BLaER1 treated with 17β-estradiol and CSF1 and Interleukin-3, amounts not matched to agents 10 nM and 100 nM (cell line): ENCODE data around the gene HAUS8.
"Not testable (repeated sequence)": the region's sequence is repeated elsewhere in the genome, so short reads cannot be mapped to it uniquely, and the experiment has no call there.

Experiments used
- H3K27ac ChIP-seq, 11 experiments: shearing (Covaris generic); formaldehyde crosslinking; 2 replicates each; pipeline ENCODE4 v1.8.1; 2022
- H3K27me3 ChIP-seq, 11 experiments: shearing (Covaris generic); formaldehyde crosslinking; 2 replicates each; pipeline ENCODE4 v1.8.1; 2022
- H3K36me3 ChIP-seq, 11 experiments: shearing (Covaris generic); formaldehyde crosslinking; 2 replicates each; pipeline ENCODE4 v1.8.1; 2022
- H3K4me1 ChIP-seq, 10 experiments: shearing (Covaris generic); formaldehyde crosslinking; 2 replicates each; pipeline ENCODE4 v1.8.1; 2022
- H3K4me2 ChIP-seq, 11 experiments: shearing (Covaris generic); formaldehyde crosslinking; 2 replicates each; pipeline ENCODE4 v1.8.1; 2022
- H3K4me3 ChIP-seq, 10 experiments: shearing (Covaris generic); formaldehyde crosslinking; 2 replicates each; pipeline ENCODE4 v1.8.1; 2022
- H3K9ac ChIP-seq, 11 experiments: shearing (Covaris generic); formaldehyde crosslinking; 2 replicates each; pipeline ENCODE4 v1.8.1; 2022
- H3K9me3 ChIP-seq, 11 experiments: shearing (Covaris generic); formaldehyde crosslinking; replicated peaks in 1 of 11; 2 replicates each; pipeline ENCODE4 v1.8.1; 2022
- H4K20me1 ChIP-seq, 11 experiments: shearing (Covaris generic); formaldehyde crosslinking; 2 replicates each; pipeline ENCODE4 v1.8.1; 2022
- Cebpa-rat ChIP-seq, 11 experiments: shearing (Covaris generic); IDR thresholded peaks; 2 replicates each; pipeline ENCODE4 v1.8.1; 2022

Gene HAUS8

DNA sequence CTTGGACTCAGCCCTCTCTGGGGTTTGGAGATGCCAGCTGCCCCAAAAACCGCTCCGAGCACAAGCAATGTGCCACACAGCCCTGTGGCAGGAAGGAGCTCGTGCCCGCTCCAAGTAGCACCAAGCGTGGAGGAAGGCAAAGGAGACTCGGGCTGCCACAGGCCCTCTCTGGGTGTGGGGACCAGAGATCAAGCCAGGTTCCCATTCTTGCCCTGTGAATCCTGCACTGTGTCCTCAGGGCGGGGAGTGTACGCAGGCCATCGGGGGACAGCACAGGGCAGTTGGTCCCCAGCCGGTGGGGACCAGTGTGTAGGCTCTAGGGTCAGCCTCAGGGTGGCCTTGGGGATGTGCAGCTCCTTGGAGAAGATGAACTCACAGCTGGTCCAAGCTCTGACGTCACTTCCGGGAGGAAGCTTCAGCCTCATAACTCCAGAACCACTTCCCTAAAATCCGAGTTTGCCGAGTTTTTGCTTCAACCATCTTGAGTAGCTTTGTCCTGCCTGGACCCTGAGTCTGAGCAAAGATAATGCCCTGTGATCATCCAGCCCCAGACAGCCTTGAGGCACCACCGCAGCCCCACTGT is 39.3 kb downstream of the HAUS8 start:
- Histone ChIP-seq H3K9me3 (no peaks in the 10 kb centered on the region), H3K4me1 (peaks cover 13 to 32% (median 23%) of the 10 kb centered on the region in 10 experiments), H3K4me3 (peak overlapping the region in 2 of 10 experiments; percentile 16 to 18; a peak in 2 of 20 replicates), H4K20me1 (no peaks in the 10 kb centered on the region), H3K36me3 (no peaks in the 10 kb centered on the region), H3K27ac (peak overlapping the region in 8 of 11 experiments; percentile 12 to 51 (median 30); a peak in 12 of 22 replicates), H3K4me2 (peak overlapping the region; percentile 15 to 85 (median 56)), H3K27me3 (no peaks in the 10 kb centered on the region), H3K9ac (peak overlapping the region in 2 of 11 experiments; percentile 30 to 47; a peak in 2 of 22 replicates)
- no peak for TF ChIP-seq Cebpa-rat (IDR thresholded peaks at IDR 0.05)

DNA sequence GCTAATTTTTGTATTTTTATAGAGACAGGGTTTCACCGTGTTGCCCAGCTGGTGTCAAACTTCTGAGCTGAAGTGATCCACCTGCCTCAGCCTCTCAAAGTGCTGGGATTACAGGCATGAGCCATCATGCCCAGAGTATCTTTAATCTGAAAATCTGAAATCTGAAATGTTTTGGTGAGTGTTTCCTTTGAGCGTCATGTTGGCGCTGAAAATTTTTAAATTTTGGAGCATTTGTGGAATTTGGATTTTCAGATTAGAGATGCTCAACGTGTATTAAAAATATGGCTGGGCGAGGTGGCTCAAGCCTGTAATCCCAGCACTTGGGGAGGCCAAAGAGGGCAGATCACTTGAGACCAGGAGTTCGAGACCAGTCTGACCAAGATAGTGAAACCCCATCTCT is 43.5 kb downstream of the HAUS8 start:
- Histone ChIP-seq H4K20me1 (peaks cover 0 to 4% (median 0%) of the 10 kb centered on the region in 11 experiments; a peak in 1 of 22 replicates), H3K27ac (no peak overlapping the region), H3K36me3 (no peaks in the 10 kb centered on the region), H3K4me3 (no peak overlapping the region), H3K4me1 (peaks cover 13 to 48% (median 38%) of the 10 kb centered on the region in 10 experiments), H3K9me3 (no peaks in the 10 kb centered on the region), H3K27me3 (peaks cover under 1 to 14% (median 7%) of the 10 kb centered on the region in 11 experiments; a peak in 18 of 22 replicates), H3K4me2 (no peak overlapping the region), H3K9ac (no peak overlapping the region)
- TF ChIP-seq Cebpa-rat (IDR thresholded peaks at IDR 0.05) = no peak

DNA sequence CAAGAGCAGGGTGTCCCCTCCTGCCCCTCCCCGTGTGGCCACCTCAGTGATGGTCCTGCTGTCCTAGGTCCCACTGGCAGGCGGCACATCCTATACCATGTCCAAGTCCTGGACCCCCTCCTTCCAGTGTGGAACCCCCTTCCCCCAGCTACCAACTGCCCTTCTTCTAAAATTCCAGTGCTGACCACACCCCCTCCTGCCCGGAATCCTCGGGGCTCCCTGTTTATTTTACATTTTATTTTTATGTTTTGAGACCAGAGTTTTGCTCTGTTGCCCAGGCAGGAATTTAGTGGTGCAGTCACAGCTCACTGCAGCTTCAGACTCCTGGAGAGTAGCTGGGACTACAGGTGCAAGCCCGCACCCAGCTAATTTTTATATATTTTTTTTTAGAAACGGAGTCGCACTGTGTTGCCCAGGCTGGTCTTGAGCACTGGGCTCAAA is 47.7 kb downstream of the HAUS8 start:
- H3K27ac ChIP-seq = no peak overlapping the region
- H3K4me2 ChIP-seq = peak overlapping the region; percentile 30 to 81 (median 60); a peak in 18 of 22 replicates
- peaks cover 25 to 45% (median 38%) of the 10 kb centered on the region in 10 experiments for H3K4me1 ChIP-seq
- H3K9me3 ChIP-seq = peaks cover 22 to 26% (median 24%) of the 10 kb centered on the region in 11 experiments
- peaks cover 0 to 22% (median 10%) of the 10 kb centered on the region in 11 experiments; a peak in 13 of 22 replicates for H3K36me3 ChIP-seq
- H3K9ac ChIP-seq = peak overlapping the region in 3 of 11 experiments; percentile 11 to 33 (median 28); a peak in 2 of 22 replicates
- H3K27me3 ChIP-seq = peaks cover 15 to 33% (median 28%) of the 10 kb centered on the region in 11 experiments
- H4K20me1 ChIP-seq = peaks cover 0 to 4% (median 0%) of the 10 kb centered on the region in 11 experiments; a peak in 1 of 22 replicates
- TF ChIP-seq Cebpa-rat (IDR thresholded peaks at IDR 0.05) = no peak
- H3K4me3 ChIP-seq = no peak overlapping the region; a peak in 1 of 20 replicates

DNA sequence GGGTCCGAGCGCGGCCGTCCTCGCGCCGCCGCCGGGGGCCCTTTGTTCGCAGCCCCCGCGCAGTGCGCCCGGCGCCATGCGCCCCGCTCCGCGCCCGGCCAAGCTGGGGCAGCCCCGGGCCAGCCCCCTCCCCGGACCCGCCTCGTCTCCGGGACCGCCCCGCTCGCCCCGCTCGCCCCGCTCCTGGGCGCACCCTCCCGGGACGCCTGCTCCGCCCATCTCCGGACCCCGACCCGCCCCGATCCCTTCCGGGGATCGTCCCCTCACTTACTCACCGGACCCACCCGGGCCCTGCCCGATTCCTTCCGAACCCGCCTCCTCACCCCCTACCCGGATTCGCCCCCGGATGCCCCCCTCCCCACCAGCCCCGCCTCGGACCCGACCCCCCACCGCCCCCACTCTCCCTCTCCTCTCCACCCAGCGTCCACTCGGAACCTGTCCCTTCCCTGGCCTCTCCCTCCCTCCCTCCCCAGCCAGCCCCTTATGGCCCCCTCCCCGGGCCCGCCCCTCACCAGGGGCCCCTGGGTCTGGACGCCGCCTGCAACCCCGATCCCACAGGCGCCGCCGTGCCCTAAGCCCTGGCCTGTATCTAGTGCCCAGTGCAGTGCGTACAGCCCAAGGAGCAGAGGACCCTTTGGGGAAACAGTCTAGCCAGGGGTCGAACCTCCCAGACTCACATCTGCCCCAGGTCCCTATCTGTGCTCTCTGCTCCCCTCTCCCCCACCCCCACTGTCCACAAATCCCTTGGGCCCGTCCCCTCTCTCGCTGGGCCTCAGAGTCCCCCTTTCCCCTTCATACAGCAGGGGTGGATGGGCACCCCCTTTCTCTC is 48.3 kb downstream of the HAUS8 start, which contains the start of gene CPAMD8:
Gene CPAMD8 (minus strand): TSS at position 105 of the 829 bp plus-strand sequence. CDS start 168 bp downstream, outside the sequence.
- TF ChIP-seq Cebpa-rat (IDR thresholded peaks at IDR 0.05) = no peak
- Histone ChIP-seq H4K20me1 (peaks cover 0 to 4% (median 0%) of the 10 kb centered on the region in 11 experiments; a peak in 1 of 22 replicates), H3K4me2 (peak within 1 kb of the TSS; percentile 76 to 99 (median 92)), H3K36me3 (peaks cover 0 to 22% (median 10%) of the 10 kb centered on the region in 11 experiments; a peak in 13 of 22 replicates), H3K27me3 (peaks cover 15 to 33% (median 28%) of the 10 kb centered on the region in 11 experiments), H3K9me3 (peaks cover 23 to 32% (median 29%) of the 10 kb centered on the region in 11 experiments), H3K4me1 (peaks cover 32 to 52% (median 43%) of the 10 kb centered on the region in 10 experiments), H3K9ac (peak within 1 kb of the TSS; percentile 58 to 75 (median 70)), H3K27ac (peak within 1 kb of the TSS in 10 of 11 experiments; percentile 29 to 61 (median 50); a peak in 17 of 22 replicates), H3K4me3 (peak within 1 kb of the TSS; percentile 54 to 76 (median 64))

DNA sequence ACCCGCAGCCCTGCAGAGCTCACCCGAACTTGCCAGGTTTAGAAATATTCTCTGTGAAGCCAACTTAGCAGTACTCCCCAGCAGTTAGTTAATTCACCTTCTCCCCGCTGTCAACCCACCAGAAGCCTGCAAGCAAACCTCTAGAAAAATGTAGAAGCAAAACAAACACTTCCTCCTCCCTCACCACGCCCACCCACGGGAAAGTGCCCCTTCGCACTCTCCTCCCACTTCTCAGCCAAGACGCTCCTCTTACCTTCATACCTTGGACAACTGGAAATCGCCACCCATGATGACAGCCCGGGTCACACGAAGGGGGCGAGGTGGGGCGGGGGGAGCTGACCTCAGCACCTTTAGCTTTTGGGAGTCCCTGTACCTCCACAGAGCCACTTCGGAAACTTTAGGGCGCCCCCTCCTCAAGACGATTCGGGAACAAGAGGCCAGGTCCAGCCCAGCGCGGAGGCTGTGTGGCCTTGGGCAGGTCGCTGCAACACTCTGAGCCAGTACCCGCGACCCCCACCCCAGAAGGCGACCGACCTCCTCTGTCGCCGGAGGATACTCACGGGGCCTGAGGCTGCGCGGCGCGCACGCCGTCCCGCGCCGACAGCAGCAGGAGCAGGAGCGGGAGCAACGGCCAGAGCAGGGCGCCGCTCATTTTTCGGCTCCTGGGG is 49.1 kb downstream of the HAUS8 start:
- Histone ChIP-seq H3K9me3 (peaks cover 23 to 35% (median 32%) of the 10 kb centered on the region in 11 experiments), H3K9ac (peak overlapping the region; percentile 58 to 75 (median 70)), H3K36me3 (peaks cover 0 to 22% (median 10%) of the 10 kb centered on the region in 11 experiments; a peak in 13 of 22 replicates), H3K27ac (peak overlapping the region in 10 of 11 experiments; percentile 29 to 61 (median 50); a peak in 17 of 22 replicates), H3K4me3 (peak overlapping the region; percentile 54 to 76 (median 64)), H4K20me1 (peaks cover 0 to 4% (median 0%) of the 10 kb centered on the region in 11 experiments; a peak in 1 of 22 replicates), H3K4me2 (peak overlapping the region; percentile 76 to 99 (median 92)), H3K27me3 (peaks cover 15 to 33% (median 28%) of the 10 kb centered on the region in 11 experiments), H3K4me1 (peaks cover 40 to 60% (median 51%) of the 10 kb centered on the region in 10 experiments)
- TF ChIP-seq Cebpa-rat (IDR thresholded peaks at IDR 0.05) = no peak

DNA sequence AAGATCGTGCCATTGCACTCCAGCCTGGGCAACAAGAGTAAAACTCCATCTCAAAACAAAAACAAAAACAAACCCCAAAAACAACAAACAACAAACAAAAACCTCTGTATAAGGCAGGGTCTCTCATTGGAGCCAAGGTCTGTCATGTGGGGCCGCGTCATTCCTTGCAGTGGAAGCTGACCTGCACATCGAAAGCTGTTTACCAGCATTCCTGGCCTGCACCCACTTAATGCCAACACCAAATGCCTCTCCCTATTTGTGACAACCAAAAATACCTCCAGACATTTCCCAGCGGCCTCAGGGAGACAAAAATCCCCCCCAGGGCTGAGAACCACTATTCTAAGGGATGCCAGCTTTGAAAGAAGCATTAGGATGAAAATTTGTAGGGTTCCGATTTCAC is 49.9 kb downstream of the HAUS8 start:
- Histone ChIP-seq H3K4me1 (peaks cover 47 to 67% (median 58%) of the 10 kb centered on the region in 10 experiments), H3K4me3 (peak overlapping the region in 7 of 10 experiments; percentile 54 to 76 (median 65); a peak in 14 of 20 replicates)

DNA sequence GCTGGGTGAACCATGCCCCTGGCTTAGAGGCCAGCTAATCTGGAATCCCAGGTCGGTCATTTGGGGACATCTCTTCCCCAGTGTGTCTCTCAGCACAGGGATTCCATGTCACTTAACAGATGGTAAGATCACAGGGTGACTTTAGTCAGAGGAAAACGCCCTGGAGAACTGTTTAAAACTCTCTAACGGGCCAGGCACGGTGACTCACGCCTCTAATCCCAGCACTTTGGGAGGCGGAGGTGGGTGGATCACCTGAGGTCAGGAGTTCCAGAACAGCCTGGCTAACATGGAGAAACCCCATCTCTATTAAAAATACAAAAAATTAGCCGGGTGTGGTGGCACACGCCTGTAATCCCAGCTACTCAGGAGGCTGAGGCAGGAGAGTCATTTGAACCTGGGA is 50.3 kb downstream of the HAUS8 start:
- Histone ChIP-seq H3K4me3 (peak overlapping the region in 2 of 10 experiments; percentile 60 to 69; a peak in 3 of 20 replicates), H3K4me2 (peak overlapping the region in 10 of 11 experiments; percentile 88 to 99 (median 93); a peak in 14 of 22 replicates), H3K9me3 (peaks cover 23 to 45% (median 38%) of the 10 kb centered on the region in 11 experiments), H3K27me3 (peaks cover 15 to 33% (median 28%) of the 10 kb centered on the region in 11 experiments), H3K4me1 (peaks cover 52 to 72% (median 62%) of the 10 kb centered on the region in 10 experiments), H3K36me3 (peaks cover 0 to 22% (median 10%) of the 10 kb centered on the region in 11 experiments; a peak in 13 of 22 replicates)
- not testable (repeated sequence) for H3K9ac ChIP-seq, H3K27ac ChIP-seq, H4K20me1 ChIP-seq

More for the DNA sequence above, 49.9 kb downstream of the HAUS8 start:
- TF ChIP-seq Cebpa-rat (IDR thresholded peaks at IDR 0.05) = no peak
- Histone ChIP-seq H3K9me3 (peaks cover 23 to 43% (median 38%) of the 10 kb centered on the region in 11 experiments), H3K36me3 (peaks cover 0 to 22% (median 10%) of the 10 kb centered on the region in 11 experiments; a peak in 13 of 22 replicates), H3K27me3 (peaks cover 15 to 33% (median 28%) of the 10 kb centered on the region in 11 experiments), H3K4me2 (peak overlapping the region; percentile 76 to 99 (median 92)), H4K20me1 (peaks cover 0 to 4% (median 0%) of the 10 kb centered on the region in 11 experiments; a peak in 1 of 22 replicates), H3K9ac (peak overlapping the region in 7 of 11 experiments; percentile 52 to 73 (median 68); a peak in 9 of 22 replicates), H3K27ac (peak overlapping the region in 2 of 11 experiments; percentile 3 to 52; a peak in 1 of 22 replicates)
